DMS114 treated with DMSO at 0.1 percent for 48 hours (cell line): Measurements from ENCODE around the gene P3H2.

Experiments
- DNase-seq: peaks from one replicate; lab custom pipeline; 2025; ENCODE audit not compliant: unreplicated experiment; lab: John Stamatoyannopoulos, UW

Gene P3H2

DNA sequence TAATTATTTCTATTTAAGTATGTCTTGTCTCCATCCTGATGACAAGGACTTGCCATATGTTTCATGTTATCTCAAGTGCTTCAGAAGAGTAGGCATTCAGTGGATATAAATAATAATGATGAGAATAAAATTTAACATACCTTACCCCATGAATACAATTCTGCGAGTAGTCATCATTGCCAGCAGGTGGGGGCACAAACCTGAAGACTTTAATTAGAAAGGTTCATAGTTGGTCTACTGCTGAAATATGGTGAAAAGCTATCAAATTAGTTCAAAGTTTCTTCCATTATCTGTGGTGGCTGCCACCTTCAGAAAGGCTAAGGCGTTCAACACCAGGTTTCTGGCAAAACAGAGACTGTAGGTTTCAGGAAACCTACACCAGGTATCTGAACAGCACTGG, 100.9 kb downstream of the P3H2 start:
- DNase-seq = no peak

DNA sequence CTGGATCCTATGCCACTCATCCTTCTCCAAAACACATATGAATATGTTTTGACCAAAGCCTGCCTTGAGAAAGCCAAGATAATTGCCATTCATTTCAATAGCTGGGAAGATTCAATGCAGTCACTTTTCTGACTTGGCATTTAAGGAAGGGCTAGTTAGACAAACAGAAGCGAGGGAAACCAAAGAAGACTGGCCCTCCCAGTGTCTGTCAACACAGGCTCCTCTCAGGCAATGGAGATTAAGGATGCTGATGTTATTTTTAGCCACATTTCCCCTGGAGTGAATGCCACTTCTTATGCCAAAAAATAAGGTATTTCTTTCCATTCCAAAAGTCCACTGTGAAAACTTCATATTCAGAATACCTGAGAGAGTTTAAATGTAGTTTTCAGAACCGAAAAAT, 101.7 kb downstream of the P3H2 start:
- no peak for DNase-seq

DNA sequence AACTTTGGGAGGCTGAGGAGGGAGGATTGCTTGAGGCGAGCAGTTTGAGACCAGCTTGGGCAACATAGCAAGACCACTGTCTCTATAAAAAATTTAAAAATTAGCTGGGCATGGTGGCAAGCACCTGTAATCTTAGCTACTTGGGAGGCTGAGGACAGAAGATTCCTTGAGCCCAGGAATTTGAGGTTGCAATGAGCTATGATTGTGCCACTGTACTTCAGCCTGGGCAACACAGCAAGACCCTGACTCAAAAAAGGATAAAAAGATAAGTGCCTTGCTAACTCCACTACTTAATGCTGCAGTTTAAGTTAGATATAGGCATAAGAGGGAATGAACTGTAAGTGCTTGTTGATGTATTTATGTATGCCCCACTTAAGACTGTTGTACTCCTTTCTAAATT, 102.2 kb downstream of the P3H2 start:
- DNase-seq = no peak

GRCh38 chr3:190017521-190018288, 103.0 kb downstream of the P3H2 start:
- DNase-seq = no peak

DNA sequence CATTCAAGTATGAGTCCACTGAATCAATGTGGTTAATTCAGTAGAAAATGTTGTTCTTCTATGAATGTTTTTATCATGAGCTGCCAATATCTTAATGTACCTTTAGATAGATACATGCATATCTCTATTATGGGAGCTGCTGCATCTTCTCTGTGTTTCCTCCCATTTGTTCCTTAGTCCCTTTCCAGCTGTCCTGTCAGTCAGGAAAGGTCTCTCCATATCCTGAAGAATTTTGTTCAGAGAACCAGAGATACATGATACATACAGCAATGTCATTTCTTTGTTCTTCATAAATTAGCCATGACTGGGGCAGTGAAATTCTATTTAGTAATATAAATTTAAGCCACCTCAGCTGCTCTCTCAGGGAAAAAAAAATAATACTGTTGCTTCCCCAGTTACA, 103.7 kb downstream of the P3H2 start:
- DNase-seq = no peak

DNA sequence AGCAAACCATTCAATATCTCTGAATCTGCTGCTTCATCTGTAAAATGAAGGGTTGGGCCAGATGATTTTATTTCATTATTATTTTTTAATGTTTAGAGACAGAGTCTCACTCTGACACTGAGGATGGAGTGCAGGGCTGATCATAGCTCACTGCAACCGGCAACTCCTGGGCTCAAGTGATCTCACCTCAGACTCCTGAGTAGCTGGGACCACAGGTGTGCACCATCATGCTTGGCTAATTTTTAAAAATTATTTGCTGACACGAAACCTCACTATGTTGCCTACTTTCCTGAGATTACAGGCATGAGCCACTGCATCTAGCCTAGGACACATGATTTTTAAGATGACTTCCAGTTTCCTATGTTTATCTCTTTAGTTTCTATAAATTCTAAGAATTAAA, 105.8 kb downstream of the P3H2 start:
- no peak for DNase-seq

DNA sequence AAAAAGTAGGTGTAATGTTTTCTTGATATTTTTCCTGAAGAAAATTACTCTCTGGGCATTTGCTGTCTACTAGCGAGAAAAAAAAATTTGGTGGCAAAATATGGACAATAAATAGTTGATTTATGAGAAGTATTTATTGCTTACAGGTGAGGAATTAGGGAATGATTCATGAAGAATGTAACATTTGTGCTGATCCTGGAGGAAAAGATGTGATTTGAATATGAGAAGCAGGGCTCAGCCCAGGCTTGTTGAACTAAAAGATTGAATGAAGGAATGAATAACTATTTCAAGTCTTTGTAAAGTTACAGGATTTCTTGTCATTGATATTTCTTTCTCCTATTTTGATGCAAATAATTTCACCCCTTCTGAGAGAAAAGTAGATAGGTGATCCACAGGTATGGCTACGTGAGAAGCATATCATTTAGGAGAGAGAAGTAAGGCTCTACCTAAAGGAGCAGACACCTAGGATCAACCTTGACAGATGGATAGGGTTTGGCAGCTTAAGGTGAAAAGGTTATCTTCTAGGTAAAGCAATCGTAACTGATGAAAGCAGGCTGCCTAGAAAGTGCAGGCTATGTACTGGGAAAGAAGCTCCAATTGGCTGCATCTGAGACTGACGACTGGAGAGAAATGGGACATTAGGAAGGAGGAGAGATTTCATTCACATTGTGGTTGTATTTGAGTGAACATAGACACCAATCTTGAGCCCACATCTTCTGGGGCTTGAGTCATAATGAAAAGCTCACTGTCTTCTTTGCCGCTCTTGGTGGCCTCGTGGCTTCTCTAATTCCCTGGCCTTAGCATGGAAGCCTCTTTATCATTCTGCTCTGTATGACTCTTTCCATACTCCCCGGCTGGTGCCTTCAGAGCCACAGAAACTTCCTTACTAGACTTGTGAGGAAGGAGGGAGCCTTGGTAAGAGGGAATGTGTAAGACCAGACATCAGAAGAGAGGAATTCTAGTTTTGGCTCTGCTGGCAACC, 106.5 kb downstream of the P3H2 start:
- no peak for DNase-seq

- no peak for DNase-seq
Observed at GRCh38 chr3:190012784-190013183, 107.9 kb downstream of the P3H2 start.

- no peak for DNase-seq
Observed at GRCh38 chr3:190012314-190012782, 108.3 kb downstream of the P3H2 start.

DNA sequence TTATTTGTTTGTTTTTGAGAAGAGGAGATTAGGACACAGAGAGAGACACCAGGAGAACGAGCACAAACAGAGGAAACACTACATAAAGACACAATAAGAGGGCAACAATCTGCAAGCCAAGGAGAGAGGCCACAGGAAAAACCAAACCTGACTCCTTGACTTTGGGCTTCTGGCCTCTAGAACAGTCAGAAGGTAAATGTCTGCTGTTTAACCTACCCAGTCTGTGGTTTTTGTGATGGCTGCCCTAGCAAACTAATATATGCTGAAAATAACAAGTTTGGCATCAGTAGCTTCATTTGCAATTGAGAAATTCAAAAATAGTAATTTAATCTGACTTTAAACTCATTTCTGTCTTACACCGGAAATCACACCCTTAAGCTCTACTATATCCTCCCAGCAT, 110.2 kb downstream of the P3H2 start:
- DNase-seq = no peak

GRCh38 chr3:190009614-190010013, 111.1 kb downstream of the P3H2 start:
- DNase-seq = no peak

GRCh38 chr3:190008432-190008831, 112.3 kb downstream of the P3H2 start:
- DNase-seq = no peak

GRCh38 chr3:190005343-190006113, 115.2 kb downstream of the P3H2 start:
- no peak for DNase-seq

GRCh38 chr3:190004656-190005055, 116.0 kb downstream of the P3H2 start:
- DNase-seq = no peak

- DNase-seq = no peak
Observed at GRCh38 chr3:190003681-190004123, 117.0 kb downstream of the P3H2 start.

DNA sequence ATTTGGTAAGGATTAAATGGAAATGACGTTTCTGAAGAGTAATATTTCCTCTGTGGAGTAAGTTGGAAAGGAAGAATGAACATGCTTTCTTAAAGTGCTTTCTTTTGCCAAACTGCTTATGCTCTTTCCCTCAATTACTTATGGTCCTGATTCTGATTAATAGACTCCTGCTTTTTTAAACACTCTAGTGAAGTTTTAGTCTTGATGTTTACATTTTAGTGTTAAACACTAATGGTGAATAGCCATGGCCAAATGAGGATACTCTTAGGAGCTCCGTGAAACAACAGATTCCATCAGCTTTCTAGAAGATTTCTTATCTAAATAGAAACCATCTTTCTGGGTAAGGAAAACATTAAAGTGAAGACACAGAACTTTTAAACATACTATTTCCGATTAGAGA, 117.6 kb downstream of the P3H2 start:
- DNase-seq = no peak

GRCh38 chr3:190001426-190001825, 119.3 kb downstream of the P3H2 start:
- DNase-seq = no peak

- DNase-seq = no peak
Observed at GRCh38 chr3:190000861-190001196, 119.9 kb downstream of the P3H2 start.

- DNase-seq = no peak
Observed at GRCh38 chr3:190000187-190000860, 120.4 kb downstream of the P3H2 start.

DNA sequence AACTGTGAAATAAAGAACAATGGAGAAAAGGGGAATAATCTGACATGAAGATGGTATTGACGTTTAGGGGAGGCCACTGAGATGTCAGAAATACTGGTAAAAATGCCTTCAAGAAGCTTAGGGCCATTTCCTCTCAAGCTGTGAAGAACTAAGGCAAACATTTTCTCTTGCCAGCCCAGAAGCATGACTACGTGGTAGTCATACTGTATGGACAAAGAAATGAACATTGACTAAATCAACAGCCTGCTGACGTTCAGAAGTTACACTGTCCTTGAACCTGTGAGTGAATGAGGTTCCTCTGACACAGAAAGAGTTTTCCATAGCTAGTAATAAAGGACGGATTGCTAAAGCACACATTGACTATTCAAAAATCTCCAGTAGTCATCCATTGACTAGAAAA, 121.0 kb downstream of the P3H2 start:
- no peak for DNase-seq

- no peak for DNase-seq
Observed at GRCh38 chr3:189995129-189995528, 125.6 kb downstream of the P3H2 start.
